Karpas-422 (cell line): ENCODE results near the gene CHFR. TPM values are rescaled to one million over a fixed set of nuclear protein-coding genes. Genes with fewer than 3 reads are reported as not detected.

Source experiments
- total RNA-seq: library from RNA; depleted of rRNA; stranded (reverse); fragments of >200 nt; shearing (Covaris generic); gene quantifications from 2 replicates; pipeline ENCODE4 v1.2.3, GENCODE V29; 2014; ENCODE audit warnings: low replicate concordance; rRNA removed

The CHFR gene
- total RNA-seq, 1 experiment from 2014 or later, result 10.1 TPM

Other genes starting within 250 kb of the CHFR start
- 37.9 and 49.5 TPM in 2 replicates for gene POLE, start 200.3 kb downstream of the CHFR start, total RNA-seq
- gene PXMP2, start 200.0 kb downstream of the CHFR start, total RNA-seq, result 33.2 and 35.5 TPM in 2 replicates
- 42.5 and 63.2 TPM in 2 replicates for gene PGAM5, start 176.8 kb downstream of the CHFR start, total RNA-seq
- 42.7 and 47.9 TPM in 2 replicates for gene ANKLE2, start 125.8 kb downstream of the CHFR start, total RNA-seq
- 14.9 and 32.7 TPM in 2 replicates for gene GOLGA3, start 58.7 kb downstream of the CHFR start, total RNA-seq
- gene ZNF605, start 68.7 kb upstream of the CHFR start, total RNA-seq, result 4.3 and 8.1 TPM in 2 replicates
- 12.7 and 15.5 TPM in 2 replicates for gene ZNF26, start 98.8 kb upstream of the CHFR start, total RNA-seq
- 29.7 and 33.2 TPM in 2 replicates for gene ZNF84, start 149.9 kb upstream of the CHFR start, total RNA-seq
- gene ZNF140, start 193.3 kb upstream of the CHFR start, total RNA-seq, result 11.0 and 29.0 TPM in 2 replicates
- 4.0 and 5.4 TPM in 2 replicates for gene ZNF891, start 242.7 kb upstream of the CHFR start, total RNA-seq
- 13.3 and 17.7 TPM in 2 replicates for gene ZNF10, start 243.0 kb upstream of the CHFR start, total RNA-seq